HG03571 (cell line): ENCODE results near the gene HABP4.
"Not testable (repeated sequence)": the region's sequence is repeated elsewhere in the genome, so short reads cannot be mapped to it uniquely, and the experiment has no call there.

ENCODE experiments used
- ATAC-seq: cut with Tn5 transposase; IDR thresholded peaks from one replicate; pipeline ENCODE4 v1.9.1; 2021; ENCODE audit not compliant: unreplicated experiment

Gene HABP4

DNA sequence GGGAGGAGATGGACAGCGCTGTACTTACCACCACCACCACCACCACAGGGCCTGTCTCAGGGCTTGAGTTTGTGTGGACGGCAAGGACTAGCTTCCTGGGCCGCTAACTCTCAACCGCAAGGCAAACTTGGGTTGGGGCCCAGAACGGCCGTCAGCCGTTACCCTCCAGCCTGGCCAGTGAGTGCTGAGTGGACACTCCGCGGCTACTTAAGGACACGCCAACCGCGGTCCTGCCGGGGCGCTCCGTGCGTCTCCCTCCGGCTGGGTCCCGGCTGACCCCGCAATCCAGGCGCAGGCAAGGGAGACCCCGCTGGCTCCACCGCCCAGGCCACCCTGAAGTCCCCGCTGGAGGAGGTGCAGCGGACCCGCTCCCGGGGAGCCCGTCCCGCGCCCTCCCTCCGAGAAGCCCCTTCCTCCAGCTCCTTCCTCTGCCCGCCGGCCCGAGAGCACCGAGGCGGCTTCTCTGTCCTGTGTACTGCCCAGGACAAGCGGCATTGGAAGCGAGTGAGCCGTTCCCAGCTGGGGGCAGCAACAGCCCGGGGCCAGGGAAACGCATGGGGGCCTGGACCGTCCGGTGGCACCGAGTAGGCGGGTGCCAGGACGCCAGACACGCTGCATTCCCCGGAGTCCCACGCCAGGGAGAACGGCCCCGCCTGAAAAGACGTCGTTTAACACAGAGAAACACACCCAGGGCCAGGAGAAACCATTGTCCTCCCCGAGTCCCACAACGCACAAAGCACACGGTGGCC lies 46.6 kb downstream of the HABP4 start:
- no peak for ATAC-seq

DNA sequence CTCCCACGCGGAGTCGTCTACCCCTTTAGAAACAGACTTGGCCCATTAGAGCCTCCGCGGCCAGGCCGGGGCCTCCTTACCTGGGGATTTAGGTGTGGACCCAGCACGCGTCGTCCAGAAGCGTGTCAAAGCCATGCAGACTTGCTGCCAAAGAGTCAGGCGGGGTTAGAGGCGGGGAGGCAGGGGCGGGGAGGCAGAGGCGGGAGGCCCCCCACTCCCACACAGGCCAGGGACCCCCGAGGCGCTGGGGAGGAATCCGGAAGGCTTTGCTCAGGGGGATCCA lies 47.1 kb downstream of the HABP4 start:
- no peak for ATAC-seq

DNA sequence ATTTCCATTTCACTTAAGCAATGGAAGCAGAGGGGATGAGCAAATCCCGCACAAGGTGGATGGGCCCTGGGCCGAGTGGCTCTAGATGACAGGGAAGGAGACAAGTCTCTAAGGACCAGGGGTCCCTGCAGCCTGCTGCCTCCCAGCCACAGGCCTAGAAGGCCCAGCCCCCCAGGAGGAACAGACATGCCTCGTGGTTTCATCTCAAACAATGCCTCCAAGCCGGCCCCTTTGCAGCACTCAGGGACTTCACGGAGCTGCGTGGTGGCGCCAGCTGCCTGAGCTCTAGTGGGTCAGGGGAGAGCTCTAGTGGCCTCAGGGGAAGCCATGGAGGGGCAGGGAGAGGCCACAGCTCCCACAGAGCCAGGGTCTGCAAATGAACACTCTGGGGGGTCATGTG lies 48.8 kb downstream of the HABP4 start:
- ATAC-seq, result no peak

DNA sequence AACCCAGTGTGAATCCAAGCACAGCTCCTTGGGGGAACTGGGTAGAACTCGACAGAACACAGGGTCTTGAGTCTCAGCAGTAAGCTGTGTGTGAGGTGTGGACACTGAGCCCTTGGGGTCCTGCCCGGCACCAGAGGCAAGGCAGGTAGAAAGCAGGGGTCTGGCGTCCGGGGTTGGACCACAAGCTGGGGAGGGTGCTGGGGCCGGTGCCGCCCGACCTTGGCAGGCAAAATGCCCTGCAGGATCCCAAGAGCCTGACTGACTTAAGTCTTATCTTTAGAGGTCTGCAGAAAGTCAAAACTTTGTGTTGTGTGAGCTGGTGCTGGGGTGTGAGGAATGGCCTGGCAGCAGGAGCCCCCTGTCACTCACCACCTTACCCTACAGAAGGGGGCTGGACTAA lies 49.3 kb downstream of the HABP4 start:
- ATAC-seq, result no peak

DNA sequence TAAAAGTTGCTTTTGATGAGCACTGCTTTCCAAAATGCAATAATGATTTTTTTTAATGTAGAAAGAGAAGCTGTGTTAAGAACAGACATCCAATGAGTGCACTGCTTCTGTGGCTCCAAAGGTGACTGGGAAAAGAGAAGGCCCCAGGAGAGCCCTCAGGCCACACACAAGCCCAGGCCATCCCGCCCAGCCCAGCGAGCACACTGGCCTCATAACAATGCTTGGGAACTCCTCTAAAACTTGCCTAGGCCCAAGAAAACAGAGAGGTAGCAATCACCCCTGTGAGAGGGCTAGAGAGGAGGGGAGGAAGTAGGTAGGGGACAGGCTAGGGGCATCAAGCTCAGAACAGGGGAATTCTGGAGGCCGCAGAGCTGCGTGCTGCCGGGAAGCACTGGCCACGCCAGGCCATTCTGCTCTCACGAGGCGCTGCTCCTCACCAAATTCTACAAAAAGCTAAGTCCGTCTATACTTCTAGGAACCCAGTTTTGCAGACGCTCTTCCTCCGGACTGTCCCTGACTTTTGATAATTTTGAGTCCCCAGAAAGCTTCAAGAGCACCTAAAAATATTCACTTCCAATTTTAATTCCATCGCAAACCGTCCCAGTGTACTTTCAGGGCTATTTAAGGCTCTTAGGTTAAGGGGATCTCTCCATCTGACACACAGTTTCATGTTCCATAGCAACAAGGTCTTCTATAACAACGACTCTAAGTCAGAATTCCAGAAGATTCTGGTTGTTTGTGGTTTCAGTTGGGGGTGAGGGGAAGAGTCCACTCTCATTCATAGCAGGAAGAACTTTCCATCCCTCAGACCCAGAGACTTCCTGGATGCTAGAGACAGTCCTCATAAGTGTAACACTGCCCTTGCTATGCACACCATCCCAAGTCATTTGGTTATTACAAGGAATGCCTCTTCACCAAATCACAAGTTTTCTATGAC lies 51.0 kb downstream of the HABP4 start:
- ATAC-seq, result no peak

DNA sequence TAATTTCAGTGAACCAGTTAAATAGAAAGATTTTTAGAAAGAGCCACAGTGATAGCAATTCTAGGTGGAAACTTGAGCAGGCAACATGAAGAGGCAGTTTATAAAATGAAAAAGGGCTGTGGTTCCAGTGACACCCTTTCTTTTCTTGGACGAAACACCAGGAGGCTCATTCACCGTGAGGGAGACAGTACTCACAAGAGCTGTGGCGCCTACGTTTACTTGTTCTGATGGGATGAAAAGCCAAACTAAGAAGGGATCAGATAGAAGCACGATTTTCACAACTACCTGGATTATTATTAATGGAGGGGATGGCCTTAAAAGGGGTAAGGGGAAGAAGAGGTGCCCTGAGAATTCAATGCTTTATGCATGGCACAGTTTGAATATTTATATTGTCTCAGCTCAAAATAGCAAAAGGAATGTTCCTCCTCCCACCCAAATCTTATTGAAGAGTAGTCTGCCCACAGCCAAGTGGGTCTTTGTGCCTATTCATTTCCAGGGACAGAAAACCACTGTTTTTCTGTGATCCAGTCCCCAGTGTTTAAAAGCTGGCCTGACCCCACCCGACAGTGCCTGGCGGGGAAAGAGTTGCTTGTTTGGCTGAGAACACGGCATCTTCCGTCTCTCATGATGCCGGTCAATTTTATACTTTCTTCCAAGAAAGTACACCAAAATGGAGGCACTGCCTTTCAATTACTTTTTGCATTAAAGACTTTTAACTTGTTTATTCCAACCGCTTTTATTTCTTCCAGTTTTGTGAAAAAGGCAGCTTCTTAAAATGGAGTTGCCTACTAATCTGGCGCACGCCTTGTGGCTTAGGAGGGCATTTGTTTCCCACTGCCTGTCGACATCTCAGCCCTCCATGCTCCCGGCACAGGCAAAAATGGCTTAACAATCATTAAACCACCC lies 51.9 kb downstream of the HABP4 start:
- no peak for ATAC-seq

DNA sequence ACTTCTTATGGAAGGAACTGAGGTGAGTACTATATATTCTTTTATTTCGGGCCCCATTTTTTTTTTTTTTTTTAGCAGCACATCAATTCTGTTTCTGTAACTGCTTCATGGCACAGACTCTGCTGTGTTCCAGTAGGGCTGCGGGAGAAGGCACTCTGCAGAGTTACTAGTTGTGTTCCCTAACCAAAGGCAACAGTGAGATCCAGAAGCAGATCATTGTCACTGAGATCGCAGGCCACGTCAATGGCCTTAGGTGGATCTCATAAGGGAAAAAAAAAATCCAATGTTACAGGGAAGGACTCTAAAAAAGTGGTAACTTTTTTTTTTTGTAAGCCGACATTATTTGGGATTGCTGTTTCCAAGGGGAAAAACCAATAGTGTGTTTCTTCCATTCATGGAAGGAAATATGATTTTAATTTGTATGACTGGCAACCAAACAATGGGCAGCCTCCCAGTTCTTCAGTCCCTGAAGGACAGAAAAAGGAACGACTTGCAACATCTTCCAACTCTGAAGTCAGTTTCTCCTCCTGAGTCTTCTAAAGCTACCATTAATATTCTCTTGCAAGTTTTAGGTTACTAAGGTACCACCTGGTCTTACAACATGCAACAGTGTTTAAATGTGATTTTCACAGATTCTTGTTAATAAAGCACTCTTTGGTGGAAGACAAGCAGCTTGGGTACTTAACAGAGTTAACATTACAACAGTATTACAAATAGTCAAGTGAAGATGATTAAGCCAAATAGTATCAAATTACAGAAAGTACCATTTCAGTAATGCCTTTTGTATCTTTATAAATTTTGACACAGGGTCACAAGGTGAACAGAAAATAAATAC lies 52.8 kb downstream of the HABP4 start:
- no peak for ATAC-seq

DNA sequence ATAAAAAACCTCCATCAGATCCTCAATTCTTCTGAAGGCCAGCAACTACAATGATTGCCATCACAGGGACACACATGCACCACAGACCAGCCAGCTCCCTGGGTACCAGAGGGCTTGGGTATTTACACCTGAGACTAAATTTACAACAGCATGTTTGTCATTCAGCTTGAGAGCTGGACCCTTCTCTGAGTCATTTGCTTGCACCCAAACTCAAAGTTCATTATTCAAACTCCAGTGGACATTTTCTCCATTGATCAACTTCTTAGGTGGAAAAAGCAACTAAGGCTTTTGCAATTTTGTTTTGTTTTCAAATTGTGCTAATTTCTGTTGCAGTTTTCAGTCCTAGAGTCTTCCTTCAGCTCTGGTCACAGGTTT lies 53.4 kb downstream of the HABP4 start:
- not testable (repeated sequence) for ATAC-seq

DNA sequence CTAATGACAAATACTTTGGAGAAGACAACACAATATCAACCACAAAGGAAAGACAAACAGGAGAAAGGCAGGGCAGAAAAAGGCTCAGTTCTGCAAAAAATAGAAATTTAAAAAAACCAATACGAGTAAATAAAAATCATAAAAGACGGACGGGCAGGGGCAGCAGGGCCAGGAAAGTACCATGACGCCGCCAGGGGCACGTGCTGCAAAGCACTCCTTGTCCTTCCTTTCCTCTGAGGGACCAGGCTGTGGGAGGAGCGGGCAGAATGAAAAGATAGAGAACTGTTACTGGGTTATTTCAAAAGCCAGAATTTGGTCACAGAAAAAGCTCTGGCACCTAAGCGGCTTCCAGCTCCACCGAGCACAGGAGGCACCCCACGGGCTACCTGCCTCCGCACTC lies 53.9 kb downstream of the HABP4 start:
- ATAC-seq, result no peak

DNA sequence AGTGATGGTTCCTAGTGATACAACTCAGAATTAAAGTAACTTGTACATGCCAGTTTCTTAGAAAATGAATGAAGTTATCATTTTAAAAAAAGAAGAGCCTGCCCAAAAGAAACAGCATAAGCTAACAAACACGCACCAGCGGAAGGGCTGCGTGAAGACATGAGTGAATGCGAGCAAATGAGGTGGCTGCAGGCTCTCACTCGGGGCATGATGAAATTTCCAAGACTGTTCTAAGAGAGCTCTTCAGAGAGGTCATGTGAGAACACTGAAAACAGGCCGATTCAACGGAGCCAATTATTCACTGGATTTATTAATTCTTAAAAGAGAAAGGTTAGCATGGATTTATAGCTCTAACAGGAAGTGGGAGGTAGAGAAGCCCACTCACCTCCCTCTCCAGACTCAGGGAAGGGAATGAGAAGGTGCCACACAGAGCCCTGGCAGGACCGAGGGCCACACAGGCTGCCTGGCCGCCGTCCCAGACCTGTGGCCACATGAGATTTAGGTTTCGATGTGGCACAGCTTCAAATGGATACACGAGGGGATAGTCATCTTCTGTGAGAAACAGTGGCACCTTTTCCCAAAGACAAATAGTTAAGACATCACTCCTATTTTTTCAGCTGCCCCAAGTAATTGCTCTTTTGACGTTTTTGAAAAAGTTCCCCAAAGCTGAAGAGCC lies 55.5 kb downstream of the HABP4 start:
- ATAC-seq, result no peak

DNA sequence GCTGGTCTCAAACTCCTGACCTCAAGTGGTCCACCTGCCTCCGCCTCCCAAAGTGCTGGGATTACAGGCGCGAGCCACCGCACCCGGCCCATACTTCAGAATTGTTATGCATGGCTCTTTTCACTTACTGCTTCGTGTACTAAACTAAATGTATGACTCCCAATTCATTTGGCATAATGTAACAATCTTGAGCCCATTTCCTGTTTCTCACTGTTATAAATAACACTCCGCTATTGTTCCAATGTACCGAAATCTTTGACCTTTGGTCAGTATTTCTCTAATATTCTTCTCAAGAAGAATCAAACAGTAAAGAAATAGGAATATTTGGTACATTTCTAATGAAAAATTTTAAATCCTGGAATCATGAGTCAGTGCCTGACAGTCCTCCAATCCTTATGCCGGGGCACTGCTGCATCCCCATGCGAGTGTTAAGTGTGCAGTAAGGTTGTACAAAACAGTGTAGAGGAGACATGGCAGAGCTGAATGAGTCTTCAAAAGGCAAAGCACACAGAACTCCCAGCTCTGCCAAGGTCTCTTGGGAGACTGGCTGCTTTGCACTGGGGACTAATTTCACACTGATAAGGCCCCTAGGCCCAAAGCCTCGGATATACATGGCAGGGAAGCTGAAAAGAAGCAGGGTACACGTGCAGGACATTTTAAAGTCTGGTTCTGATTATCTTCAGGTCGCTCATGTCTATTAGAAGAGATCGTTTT lies 58.4 kb downstream of the HABP4 start:
- ATAC-seq, result no peak

DNA sequence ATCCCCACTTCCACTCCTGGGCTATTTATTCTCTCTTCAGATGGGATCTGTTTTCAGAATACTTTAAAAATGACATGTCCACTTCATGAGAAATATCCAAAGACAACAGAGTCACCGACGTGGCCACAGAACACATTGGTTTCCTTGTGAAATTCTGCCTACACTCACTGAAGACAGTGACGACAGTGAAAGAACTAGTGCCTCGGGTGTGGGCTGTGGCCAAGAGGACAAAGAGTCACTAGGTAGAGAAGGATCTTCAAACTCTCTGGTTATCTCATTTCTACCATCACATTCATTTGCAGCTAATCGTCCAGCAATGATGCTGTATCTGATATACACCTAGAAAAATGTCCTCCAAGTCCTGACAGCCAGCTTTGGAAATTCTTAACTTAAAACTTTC lies 59.1 kb downstream of the HABP4 start:
- ATAC-seq, result no peak

DNA sequence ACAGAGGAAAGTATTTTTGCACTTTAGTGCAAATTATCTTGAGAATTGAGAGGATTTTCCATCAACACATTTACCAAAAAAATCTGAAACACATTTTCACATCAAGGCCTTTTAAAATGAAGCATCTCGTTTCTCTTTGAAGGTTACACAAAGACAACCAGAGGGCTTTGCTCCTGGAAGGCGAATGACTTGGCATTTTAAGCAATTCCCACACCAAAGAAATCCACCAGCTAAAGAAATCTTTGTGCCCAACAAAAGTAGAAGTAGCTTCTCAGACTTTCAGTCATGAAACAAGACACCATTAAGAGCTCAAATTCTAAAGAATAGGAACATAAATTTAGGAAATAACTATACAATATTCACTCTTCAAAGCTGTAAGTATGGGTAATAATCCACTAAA lies 59.9 kb downstream of the HABP4 start:
- no peak for ATAC-seq

DNA sequence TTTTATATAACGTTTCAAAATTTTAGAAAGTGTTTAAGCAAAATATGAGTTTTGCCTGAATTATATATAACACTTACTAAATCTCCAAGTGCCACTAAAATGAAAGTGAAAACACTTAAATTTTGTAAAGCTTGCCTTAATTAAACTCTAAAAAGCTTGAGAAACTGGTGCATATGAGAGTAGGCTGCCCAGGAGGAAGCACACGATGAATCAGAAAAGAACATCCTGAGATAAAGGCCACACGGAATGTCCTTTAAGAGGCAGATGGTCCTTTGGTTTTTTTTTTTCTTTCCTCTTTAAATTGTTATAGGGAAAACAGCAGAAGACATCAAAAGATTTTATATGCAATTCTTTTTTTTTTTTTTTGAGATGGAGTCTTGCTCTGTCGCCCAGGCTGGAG lies 60.3 kb downstream of the HABP4 start:
- no peak for ATAC-seq

DNA sequence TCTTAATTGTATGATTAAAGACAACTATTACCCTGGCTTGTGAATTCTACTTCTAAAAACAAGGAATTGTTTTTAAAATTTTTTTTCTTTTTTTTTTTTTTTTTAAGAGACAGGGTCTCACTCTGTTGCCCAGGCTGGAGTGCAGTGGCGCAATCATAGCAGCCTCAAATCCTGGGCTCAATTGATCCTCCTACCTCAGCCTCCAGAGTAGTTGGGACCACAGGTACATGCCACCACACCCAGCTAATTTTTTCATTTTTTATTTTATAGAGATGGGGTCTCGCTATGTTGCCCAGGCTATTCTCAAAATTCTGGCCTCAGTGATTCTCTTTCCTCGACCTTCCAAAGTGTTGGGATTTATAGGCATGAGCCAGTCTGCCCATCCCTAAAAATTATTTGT lies 62.3 kb downstream of the HABP4 start:
- ATAC-seq, result no peak

DNA sequence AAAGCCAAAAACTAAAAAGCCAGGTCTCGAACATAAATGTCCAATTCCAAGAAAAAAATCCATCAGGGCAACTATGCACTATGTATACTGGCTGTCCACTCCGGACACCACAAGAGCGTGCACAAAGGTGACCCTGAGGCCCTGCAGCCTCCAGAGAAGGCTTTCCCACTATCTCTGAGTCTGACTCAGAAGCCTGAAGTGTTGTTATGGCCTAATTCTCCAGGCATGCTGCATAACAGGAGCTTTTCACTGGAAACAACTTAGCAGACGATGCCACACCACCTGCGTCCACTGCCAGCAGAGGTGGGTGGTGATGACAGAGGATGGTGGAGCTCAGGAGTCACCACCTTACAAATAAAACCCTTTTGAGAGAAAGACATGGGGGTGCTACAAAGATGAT lies 63.7 kb downstream of the HABP4 start:
- no peak for ATAC-seq

DNA sequence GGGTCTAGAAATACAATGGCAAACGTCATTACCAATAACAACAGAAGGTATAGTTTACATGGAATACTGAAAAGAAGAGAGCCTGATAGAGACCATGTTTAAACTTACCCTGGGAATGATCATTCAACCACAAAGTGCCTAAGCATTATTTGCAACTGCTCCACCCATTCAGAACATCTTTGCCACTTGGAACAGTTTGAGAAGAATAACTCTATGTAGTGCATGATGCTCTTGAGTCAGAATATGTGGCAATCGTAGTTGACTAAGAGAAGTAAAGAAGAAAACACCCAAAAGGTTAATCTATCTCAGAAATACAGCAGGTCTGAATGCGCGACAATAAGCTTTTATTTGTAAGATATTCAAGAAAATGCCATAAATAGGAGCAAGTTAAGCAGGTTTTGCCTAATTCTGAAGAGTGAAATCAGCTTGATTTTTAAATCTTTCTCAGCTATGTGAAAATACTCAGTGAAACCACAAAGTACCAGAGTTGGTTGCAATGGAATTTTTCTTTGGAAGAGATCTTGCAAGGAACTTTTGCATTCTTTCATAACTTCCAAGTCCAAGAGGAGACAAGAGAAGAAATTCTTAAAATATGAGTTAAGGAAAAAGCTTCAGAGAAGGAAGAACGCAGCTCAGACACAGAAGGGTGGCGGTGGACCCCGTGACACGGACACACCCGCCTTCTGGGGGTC lies 64.3 kb downstream of the HABP4 start:
- no peak for ATAC-seq

DNA sequence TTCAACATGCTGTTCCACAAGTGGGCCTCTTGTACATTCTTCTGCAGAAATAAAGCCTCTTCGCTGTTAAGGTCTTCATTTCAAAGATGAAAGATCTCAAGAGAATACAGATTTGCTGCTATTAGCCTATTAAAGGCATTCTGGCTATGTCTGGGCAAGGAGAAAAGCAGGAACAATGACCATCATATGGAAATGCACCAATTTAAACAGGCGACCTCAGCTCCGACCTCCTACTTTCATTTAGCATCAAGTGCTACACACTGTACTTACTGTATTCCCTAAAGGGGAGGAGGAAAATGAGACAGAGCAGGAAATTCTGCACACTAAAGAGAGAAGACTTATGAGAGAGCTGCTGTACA lies 64.8 kb downstream of the HABP4 start:
- no peak for ATAC-seq
